Measurements from ENCODE around the gene UBE2L3.
"Not testable (repeated sequence)": the region's sequence is repeated elsewhere in the genome, so short reads cannot be mapped to it uniquely, and the experiment has no call there.

The UBE2L3 gene

DNA sequence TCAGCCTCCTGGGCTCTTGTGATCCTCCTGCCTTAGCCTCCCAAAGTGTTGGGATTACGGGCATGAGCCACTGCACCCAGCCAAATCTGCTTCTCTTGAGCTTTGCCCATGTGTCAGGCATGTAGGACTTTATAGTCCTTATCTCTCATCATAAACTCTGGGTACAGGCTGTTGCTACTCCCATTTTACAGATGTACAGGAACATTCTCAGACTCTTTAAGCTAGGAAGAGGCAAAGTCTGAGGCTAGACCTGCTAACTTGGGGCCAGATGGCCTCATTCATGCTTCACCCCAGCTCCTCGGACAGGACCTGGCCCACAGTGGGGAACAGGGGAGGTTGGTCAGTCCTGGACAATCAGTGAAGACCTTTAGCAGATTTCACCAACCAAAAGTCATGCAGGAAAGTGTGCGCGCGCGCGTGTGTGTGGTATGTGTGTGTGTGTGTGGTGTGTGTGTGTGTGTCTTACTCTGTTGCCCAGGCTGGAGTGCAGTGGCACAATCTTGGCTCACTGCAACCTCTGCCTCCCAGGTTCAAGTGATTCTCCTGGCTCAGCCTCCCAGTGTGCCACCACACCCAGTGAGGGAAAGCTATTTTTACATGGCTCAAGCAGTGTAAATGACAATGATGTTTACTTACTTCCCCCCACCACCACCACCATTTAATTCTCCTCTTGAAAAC, 38.5 kb downstream of the UBE2L3 start:
- DNase-seq, result no peak

GRCh38 chr22:21606775-21607174, 39.3 kb downstream of the UBE2L3 start:
- DNase-seq, result no peak

- DNase-seq, result not testable (repeated sequence)
Measured at GRCh38 chr22:21609556-21610157, 42.1 kb downstream of the UBE2L3 start.

DNA sequence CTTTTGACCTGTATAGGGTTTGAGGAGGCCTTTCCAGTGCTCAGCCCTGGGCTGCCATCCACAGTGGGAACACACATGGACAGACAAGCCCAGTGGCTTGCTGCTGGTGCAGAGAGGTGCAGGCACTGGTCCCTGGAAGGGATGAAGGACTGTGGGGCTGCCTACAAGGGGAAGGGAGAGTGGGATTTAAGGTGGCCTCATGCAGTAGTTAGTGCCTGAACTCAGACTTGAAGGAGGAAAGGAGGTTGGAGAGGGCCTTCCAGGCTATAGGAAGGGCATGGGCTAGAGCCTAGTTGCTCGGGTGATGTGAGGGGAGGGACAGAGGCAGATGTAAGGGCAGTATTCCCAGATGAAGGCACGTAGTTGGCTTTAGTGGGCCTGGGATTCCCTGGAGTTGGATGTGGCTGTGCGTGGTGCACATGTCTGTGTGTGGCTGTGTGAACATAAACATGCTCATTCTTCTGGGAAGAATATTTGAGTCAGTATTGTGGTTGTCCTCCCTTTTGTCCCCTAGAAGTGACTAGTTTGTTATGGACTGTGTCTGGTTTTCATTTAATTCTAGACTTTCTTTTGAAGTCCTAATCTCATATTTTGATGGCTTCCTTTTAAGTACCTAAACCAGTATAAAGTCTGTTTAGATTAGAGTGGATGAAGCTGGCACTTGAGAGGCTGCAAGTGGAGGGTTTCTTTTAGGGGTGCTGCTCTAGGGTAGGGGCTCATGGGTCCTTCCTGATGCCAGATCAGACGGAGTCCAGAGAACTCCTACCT, 43.9 kb downstream of the UBE2L3 start:
- no peak for DNase-seq

GRCh38 chr22:21612858-21613257, 45.3 kb downstream of the UBE2L3 start:
- no peak for DNase-seq

GRCh38 chr22:21613553-21614233, 46.2 kb downstream of the UBE2L3 start:
- no peak for DNase-seq

DNA sequence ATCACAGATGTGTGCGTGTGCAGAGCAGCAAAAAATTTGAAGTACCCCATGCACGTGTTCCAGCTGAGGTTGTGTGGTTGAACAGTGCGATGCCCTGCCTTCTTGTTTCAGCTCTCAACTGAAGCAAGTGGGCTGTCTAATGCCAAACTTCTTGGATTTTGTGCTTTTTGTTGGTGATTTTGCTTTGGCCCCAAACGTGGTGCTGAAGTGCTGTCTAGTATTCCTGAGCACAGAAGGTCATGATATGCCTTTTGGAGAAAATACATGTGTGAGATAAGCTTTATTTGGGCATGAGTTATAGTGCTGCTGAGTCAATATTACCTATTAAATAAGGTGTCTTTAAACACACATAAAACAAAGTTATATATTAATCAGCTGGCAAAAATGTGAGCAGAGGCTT, 48.2 kb downstream of the UBE2L3 start:
- DNase-seq, result no peak

DNA sequence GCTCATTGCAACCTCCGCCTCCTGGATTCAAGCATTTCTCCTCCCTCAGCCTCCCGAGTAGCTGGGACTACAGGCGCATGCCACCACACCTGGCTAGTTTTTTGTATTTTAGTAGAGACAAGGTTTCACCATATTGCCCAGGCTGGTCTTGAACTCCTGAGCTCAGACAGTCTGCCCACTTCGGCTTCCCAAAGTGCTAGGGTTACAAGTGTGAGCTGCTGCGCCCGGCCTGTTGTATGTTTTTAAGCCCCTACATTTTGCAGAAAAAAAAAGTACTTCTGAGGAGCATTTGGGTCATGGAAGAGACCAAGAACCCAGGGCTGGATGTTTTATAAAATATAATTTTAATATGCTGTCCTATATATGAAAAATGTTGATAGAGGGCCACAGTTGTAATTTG, 49.8 kb downstream of the UBE2L3 start:
- not testable (repeated sequence) for DNase-seq

GRCh38 chr22:21621025-21621424, 53.5 kb downstream of the UBE2L3 start:
- no peak for DNase-seq

DNA sequence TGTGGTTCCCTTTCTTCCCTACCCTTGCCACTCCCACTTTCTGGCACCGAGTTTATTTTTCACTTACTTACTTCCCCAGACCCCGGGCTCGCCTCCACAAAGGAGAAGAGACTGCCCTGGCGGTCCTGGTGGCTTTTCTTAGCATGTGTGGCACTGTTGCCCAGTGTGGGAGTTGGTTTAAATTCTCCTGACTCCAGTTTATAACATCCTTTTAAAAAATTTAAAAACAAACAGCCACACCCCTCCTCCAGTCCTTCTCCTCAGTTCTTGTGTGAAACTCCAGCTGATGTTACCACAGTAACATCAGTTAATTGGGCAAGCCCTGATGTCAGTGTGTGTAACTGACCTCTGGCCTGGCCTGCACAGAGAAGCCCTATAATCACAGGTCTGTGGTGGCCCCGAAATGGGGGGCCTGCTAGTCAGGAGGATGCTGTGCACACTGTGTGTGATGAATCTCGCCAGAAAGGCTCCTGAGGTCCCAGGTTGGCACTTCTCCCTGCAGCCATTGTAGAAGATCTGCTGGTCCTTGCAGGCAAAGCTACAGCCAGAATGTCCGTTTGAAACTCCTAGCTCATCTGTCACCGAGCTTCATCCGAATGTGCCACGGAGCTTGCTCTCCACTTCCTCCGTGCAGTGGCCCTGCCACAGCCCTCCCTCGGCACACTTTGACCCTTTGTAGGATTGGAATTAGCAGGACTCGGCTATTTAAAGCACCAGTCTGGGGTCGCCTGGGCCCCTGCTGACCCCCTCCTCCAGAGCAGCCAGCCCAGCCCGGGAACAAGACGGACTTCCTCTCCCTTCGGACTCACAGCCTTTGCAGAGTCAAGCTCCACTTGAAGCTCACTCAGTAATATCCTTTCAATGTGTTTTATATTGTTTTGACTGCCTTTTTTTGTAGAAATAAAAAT, 54.8 kb downstream of the UBE2L3 start:
- DNase-seq, result no peak

- no peak for DNase-seq
Measured at GRCh38 chr22:21622919-21623647, 55.6 kb downstream of the UBE2L3 start.

- DNase-seq, result no peak
Measured at GRCh38 chr22:21623648-21623970, 56.1 kb downstream of the UBE2L3 start.

DNA sequence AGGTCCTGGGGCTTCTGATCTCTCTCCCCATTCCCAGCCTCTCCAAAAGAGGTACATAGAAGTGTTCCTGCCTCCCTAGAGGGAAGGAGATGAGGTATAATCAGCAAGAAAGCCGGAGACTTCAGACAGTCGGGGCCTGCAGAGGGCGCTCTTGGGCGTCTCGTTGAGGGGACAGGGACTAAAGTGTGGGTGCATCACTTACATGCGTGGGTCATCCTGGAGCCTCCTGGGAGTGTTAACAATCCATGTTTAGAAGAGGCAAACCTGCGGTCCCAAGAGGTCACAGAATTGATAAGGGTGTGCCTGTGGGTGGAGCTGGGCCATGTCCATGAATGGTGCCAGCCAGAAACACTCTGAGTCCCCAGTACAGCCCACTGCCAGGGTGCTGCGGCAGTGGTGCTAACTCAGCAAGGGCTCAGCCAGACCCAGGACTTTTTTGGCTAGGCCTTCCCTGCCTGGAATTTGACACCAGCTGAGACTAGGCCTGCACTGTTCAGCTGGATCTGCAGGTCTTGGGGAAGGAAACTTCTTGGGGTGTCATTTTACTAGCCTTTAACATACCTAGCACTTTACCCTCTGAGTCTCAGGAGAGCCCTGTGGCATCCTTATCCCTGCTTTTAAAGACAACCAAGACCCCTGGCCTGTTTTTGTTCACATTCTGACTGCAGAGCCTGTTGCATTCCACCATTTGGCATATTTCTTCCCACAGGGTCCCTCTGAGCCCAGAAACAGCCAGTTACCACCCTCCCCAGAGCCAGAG, 56.8 kb downstream of the UBE2L3 start:
- DNase-seq, result peak; percentile 60

- DNase-seq, result no peak
Measured at GRCh38 chr22:21624880-21625791, 57.6 kb downstream of the UBE2L3 start.

- DNase-seq, result no peak
Measured at GRCh38 chr22:21626073-21626734, 58.7 kb downstream of the UBE2L3 start.

DNA sequence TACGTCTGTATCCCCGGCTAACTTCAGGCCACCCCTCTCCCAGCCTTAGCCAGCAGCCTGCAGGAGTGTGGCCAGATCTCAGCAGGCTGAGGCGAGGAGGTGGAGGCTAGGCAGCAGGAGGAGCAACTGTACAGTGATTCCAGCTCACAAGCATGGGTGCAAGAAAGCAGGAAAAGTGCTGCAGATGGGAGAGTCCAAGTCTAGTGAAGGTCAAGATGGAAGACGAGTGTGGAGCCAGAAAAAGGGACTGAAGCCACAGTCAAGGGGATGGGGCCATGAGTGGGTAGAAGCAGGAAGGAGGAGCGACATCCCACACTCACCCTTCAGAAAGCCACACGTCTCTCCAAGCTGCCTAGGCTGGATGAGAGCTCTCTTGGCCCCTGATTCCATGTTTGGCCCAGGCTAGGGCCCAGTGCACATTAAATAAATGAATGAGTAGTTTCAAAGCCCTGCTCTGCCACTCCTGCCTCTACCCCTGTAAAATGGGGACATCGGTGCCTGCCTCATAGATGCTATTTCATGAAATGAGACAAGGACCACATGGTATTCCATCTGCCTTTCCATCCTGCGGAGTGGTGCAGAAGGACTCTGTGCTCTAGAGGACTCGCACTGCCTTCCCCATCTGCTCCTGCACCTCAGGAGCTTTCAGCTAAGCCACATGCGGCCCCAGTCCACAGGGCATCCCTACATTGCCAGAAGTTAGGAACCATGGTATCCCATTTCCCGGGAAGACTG, 59.4 kb downstream of the UBE2L3 start:
- DNase-seq, result no peak

GRCh38 chr22:21628386-21629254, 61.1 kb downstream of the UBE2L3 start:
- DNase-seq, result no peak

All from stimulated activated CD4-positive, alpha-beta T cell treated with anti-CD3 and anti-CD28 coated beads, Interleukin-4, amount 100 ng/mL, for 1 hour (primary cell).